HG03469 (cell line): ENCODE data around the gene VCP.

Experiments
- ATAC-seq: cut with Tn5 transposase; IDR thresholded peaks from one replicate; pipeline ENCODE4 v1.9.1; 2021; ENCODE audit warnings: mild to moderate bottlenecking, moderate library complexity, moderate number of reproducible peaks; ENCODE audit not compliant: unreplicated experiment

The VCP gene

DNA sequence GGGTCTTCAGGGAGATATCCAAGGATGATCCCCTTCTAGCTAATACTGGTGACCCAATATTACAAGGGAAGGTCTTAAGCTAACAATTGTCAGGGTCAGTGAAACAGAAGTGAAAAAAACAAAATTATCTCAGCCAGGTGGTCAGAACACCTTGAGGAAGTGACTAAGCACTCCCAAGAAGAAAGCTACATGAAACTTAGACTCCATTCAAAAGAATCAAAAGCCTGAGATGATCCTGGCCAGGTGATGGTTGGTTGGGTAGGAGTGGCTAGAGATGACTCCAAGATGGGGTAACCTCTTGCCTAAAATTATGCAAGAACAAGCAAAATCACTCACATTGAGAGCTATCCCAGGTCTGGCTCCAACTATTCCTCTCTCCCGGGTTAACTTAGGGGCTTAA is 5.4 kb downstream of the VCP start:
- no peak for ATAC-seq

DNA sequence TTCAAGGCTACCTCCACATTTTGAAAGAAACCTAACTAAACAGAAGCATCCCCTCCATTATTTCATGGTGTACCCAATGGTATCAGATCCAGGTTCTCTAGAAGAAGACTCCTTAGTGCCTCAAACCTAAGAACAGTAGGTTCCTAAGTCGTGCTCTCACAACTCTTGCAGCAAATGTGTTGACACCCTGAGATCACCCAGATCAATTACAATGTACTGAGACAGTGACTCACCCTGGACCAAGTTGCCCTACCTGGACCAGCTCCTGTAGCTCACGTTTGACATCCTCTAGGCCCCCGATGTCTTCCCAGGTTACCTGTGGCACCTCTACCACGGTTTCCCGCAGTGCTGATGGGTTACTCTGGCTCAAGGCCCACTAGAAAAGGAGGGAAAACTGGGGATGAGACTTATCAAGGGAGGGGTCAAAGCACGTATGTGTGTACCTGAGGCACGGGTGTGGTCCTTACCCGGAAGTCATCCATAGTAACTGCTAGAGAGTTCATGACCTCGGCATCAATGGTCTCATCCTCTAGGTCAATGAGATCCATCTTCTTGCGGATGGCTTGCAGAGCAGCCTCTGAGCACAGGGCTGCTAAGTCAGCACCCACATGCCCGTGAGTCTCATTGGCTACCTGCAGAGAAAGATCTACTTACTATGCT is 11.7 kb downstream of the VCP start:
- ATAC-seq = no peak

DNA sequence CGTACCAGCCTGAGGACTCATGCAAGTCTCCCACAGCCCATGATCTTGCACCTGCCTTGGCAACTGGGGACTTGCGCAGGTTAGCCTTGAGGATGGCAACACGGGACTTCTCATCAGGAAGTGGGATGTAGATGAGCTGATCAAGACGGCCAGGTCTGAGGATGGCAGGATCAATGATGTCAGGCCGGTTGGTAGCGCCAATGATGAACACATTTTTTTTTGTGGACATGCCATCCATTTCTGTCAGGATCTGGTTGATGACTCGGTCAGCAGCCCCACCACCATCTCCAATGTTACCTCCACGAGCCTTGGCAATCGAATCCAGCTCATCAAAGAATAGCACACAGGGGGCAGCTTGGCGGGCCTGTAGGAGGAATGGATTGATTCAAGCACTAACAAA is 13.0 kb downstream of the VCP start:
- ATAC-seq = no peak

DNA sequence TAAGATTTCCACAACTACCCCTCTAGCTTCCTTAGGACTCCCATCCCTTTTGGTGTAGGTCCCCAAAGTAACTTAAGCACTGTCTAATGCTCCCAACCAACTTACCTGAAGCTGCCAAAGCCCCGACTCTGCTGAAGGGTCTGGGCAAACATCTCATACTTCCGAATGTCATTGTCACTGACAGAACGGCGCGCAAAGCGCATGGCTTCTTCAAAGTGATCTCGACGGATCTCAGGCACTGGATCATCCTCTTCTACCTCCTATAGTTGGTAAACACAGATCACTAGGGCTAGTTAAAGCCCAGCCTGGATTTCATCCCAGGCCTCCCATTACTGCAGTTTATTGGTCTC is 15.2 kb downstream of the VCP start:
- no peak for ATAC-seq

DNA sequence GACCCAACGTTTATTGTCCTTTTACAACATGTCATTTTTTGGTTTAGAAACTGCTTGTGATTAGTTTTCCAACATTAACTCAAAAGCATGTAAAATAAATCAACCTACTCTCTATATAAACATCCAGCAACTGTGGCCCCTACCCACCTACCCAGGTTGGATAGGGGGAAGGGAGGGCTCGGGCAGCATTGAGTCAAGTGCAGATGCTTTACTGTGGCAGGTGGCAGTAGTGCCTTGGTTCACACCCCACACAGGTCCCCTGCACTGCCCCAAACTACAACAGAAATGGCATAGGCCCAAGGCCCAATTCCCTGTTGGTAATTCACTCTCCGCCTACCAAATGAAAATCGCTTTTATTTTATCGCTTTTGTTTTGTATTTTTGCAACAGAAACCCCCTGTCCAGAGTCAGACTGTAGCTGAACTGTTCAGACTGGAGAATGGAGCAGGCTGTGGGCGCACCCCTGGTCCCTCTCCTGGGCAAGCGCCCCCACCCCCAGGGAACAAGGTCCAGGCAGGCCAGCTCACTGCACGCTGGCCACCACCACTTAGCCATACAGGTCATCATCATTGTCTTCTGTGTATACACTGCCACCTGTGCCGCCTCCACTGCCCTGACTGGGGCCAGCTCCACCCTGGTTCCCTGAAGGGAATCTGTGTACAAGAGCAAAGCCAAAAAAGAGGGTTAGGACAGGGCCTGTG is 15.7 kb downstream of the VCP start:
- ATAC-seq = no peak

DNA sequence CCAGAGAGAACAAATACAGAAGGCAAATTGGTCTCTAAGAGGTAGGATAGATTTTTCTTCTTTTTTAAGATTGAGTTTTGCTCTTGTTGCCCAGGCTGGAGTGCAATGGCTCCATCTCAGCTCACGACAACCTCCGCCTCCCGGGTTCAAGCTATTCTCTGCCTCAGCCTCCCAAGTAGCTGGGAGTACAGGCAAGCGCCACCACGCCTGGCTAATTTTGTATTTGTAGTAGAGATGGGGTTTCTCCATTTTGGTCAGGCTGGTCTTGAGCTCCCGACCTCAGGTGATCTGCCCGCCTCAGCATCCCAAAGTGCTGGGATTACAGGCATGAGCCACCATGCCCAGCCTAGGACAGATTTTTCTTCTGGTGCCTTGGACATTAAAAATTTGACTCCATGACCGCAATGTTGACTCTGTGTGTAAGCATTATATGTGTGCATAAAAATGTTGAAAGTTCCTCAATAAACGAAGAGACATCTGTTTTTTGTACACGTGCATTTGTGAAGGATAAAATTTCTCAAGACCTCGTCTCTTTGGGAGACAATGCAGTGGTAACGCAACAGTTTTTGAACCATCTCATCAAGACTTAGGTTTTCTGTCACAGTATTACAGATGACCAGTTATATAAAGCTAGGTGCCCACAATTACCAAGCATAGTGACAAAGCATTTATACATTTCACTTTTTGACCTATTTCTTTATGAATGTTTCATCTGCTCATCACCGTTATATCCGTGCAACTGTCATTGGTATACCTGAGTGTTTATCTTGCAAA is 17.4 kb downstream of the VCP start:
- no peak for ATAC-seq

DNA sequence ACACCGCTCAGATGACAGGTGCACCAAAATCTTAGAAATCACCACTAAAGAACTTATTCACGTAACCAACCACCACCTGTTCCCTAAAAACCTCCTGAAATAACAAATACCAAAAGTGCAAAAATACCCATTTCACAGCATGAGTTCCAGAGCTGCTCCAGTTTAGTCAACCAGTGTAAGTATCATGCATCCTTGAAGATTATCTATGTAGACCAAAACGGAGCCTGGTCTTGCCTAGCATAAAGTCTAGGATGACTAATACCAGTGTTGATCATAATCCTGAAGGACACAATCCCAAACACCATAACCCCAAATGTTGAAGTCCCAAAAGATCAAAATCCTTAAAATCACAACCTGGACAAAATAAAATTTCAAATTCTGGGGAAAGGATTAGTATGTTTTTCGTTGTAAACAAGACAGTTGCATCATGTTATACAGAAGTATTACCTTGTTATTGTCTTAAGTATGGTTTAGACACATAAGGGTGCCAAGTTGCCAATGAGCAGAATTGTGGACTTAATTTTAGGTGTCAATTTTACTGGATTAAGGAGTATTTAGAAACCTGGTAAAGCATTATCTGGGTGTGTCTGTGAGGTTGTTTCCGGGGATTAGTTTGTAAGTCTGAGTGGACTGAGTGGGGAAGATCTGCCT is 18.1 kb downstream of the VCP start:
- ATAC-seq = no peak

DNA sequence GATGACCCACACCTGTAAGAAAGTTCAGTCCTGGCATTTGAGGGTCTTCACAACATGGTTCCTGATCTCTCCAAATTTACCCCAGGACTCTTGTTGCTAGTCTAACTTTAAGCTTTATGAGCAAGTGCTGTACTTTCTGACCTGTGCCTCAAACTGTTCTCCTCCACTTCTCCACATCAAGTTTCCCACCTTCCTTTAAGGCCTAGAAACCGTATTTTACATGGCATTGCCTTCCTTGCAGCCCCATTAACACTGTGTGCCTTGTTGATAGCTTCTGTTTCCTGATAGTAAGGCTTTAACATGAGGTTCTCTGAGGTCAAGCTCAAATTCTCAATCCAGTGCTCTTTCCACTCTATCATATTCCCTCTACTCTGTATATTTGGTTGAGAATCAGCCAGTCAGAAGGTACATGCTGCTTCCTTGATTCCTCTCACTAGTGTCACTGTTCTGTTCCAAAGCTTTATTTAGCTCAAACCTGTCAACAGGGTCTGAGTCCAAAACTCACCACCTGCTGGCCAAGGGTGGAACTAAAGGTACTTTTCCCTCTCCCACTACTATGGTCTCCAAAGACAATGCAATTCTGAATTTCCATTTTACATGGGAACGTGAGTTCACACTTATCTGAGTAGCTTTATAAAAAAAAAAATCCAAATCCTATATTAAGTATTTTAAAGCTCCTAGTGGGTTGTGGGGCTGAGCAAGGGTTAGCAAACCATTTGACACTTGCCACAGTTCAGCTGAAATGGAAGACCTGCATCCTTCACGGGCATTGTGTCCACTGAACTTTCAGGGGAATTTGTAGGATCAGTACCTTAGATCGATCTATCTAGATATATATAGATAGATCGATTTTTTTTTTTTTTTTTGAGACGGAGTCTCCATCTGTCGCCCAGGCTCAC is 21.1 kb downstream of the VCP start:
- ATAC-seq = no peak

DNA sequence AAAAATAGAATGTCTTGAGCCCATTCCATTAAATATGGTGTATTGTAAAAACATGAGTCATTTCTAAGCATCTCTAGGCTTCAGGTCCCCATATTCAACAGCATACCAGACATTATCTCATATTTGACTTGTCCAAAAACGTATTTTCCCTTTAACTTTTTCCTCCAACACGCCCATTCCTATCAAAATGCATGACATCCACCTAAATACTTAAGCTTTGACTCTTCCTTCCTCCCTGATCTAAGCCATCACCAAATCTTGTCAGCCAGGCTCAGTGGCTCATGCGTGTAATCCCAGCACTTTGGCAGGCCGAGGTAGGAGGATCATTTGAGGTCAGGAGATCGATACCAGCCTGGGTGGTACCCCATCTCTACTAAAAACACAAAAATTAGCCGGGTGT is 23.9 kb downstream of the VCP start:
- ATAC-seq = no peak

DNA sequence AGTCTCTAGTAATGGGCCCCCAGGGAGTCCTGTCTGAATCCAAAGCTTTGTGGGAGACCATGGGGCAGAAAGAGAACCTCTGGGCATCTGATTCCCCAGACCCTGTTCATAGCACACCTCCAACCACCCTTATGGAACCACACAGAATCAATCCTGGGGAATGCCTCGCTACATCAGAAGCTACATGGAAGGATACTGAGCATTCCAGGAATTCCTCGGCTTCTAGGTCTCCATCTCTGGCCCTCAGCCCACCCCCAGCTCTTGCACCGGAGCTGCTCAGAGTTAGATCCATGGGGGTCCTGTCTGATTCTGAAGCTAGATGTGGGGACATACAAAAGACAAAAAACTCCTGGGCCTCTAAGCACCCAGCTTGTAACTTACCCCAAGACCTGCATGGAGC is 28.4 kb downstream of the VCP start:
- no peak for ATAC-seq

DNA sequence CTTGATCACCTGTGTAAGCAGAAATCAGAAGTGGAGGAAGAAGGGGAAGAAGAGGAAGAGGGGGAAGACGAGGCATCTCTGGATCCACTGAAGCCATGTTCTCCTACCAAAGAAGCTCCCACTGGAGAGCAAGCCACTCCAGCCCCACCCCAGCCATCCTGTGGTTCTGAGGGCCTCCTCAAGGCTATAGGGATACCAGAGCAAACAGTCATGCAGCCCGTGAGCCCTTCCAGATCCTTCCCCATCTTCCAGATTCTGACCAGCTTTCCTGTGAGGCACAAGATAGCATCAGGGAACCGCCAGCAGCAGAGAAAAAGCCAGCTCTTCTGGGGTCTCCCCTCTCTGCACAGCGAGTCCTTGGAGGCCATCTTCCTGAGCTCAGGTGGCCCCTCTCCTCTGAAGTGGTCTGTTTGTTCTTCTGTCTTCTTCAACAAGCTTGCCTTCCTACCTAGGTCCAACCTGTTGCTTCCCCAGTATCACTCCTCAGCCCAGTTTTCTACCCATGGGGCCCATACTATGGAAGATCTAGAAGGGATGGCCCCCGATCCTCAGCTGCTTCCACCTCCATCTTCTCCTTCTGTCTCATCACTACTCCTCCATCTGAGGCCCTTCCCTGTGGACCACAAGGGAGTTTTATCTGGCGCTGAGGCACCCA is 29.4 kb downstream of the VCP start:
- no peak for ATAC-seq

DNA sequence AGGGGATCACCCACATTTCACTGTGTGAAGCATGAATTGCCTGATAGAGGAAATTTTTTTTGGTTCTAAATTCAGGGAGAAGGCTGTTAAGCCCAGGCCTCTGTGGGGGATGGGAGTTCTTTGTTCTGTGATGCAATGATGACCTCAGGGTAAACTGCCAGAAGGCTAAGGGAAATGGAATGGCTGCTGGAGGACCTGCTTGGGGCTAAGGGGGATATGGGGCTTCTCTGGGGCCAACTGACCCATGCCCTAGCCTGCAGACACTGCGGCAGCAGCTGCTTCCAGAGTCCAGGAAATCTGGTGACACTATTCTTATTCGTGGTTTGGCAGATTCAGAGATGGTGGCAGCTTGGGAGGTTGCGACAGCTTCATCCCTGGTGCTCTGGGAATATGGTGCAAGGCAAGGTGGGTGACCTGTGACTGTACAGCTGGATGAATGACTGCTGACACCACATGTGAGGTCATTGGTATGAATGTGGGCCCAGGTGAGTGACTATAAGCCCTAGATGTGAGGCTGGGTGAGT is 30.3 kb downstream of the VCP start:
- ATAC-seq = no peak

DNA sequence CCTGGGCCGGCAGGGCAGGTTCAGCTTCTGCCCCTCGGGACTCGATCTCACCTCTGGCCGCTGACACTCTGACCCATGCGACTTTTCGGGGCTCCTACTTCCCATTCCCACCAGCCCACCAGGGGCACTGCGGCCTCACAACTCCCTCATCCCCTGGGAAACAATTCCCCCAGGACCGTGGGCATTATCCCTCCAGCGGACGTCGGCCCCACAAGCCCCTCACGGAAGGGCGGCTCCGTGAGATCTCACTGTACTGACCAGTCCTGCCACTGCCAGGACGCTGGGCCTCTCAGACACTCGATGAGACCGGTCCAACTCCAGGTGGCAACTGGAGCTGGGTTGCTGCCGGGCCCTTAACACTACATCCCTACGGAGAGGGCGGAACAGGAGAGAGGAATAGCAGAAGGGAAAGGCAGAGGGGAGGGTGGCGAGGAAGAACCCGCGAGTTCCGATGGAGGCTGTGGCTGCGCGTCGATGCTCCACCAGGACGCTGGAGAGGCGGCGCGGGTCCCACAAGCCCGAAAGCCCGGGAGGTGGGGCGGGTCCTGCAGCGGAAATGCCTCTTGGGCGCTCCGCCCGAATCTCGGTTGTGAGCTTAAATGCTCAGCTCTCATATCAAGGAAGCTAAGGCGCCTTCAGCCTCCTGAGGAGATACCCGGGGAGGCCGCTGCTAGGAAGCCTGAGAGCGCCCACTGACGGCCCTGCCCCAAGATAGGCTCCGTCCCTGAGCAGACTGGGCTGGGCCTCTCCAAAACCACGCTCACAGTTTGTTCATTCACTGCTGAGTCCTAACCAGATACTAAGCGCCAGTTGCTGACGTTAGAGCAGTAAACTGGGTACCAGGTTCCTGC is 36.3 kb downstream of the VCP start:
- no peak for ATAC-seq

DNA sequence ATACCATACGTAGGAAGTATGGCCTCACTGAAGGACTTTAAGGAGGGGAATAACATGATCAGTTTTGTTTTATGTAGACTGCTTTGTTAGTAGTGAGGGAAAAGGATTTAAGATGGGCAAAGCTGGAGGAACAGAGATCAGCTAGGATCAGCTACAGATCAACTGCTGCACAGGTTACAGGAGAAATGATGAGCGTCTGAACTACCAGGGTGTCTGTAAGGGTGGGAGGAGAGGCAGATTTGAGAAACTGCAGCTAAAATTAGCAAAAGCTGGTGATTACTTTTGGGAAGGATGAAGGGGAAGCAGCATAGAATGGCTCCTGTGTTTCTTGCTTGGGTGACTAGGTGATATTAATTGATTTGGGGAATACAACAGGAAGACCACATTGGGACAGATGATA is 39.3 kb downstream of the VCP start:
- no peak for ATAC-seq

DNA sequence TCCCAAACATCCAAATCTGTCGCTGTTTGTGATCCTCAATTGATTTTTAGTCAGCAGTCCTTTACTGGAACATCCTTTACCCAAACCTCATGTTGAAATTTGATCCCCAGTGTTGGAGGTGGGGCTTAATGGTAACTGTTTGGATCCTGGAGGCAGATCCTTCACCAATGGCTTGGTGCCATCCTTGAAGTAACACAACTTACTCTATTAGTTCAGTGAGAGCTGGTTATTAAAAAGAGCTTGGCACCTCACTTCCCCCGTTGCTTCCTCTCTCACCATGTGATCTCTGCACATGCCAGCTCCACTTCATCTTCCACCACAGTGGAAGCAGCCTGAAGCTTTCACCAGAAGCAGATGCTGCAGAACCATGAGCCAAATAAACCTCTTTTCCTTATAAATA is 42.6 kb downstream of the VCP start:
- ATAC-seq = no peak

DNA sequence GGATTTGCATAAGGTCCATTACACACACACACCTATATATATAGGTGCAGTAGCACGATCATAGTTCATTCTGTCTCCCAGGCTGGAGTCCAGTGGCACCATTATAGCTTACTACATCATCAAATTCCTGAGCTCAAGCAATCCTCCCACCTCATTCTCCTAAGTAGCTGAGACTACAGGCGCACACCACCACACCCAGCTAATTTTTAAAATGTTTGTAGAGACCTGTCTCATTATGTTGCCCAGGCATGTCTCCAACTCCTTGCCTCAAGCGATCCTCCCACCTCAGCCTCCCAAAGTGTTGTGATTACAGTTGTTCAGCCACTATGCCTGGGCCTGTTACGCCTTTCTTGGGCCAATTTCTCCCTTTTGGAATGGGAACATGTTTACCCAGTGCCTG is 43.2 kb downstream of the VCP start:
- ATAC-seq = no peak

DNA sequence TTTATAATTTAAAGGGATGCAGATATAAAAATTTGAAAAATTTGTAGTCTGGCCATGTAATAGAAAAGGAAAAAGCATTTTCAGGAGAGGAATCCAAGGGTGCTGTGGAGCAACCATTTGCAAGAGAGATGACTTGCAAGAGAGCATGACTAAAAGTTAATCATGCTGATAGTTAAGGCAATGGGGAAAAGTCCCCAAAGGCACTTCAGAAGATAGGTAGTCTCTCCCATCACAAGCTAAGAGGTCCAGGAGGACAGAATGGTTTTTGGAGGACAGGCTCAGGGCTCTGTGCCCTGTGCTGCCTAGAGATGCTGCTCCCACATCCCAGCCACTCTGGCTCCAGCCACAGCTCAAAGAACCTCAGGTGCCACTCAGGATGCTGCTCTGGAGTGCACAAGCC is 44.1 kb downstream of the VCP start:
- ATAC-seq = no peak

DNA sequence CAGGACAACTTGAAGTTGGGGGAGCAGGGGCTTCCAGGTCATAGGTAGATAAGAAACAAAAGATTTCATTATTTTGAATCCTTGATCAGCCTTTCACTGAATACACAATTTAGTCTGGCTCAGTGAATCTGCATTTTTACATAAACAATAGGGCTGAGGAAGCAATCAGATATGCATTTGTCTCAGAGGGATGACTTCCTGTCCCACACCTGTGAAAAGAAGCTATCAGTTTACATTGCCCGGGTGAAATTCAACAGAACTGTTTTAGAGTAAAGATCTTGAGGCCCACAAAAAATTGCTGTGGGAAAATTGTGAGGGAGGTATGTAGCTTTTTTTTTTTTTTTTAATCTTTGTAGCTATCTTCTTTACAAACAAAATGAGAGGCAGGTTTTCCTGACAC is 44.6 kb downstream of the VCP start:
- no peak for ATAC-seq

DNA sequence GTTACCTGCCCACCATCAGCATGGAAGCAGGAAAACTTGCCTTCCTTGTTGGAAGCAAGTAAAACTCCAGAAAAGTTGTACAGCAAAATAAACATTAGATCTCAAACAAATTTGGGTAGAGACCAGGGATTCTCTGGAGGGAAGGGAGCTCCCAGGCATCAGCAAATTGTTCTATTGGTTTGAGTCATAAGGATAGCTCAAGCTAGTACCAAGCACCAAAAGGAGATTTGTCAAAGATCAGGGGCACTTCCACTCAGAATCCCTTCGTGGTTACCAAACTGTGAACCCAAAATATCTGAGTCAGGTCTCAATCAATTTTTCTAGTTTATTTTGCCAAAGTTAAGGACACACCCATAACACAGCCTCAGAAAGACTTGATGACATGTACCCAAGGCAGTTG is 45.1 kb downstream of the VCP start:
- no peak for ATAC-seq
